Transverse colon (tissue), 4 donors: ENCODE data around the gene KAZN. TPM values are rescaled to one million over a fixed set of nuclear protein-coding genes. Genes with fewer than 3 reads are reported as not detected.

Source experiments
- DNase-seq: peaks from one replicate; pipeline ENCODE4 v3.0.0-alpha.2; 2019
- H3K27ac ChIP-seq, 4 donors: fragments of 200-600 bp; sonication (generic); 2 replicates each; pipeline ENCODE4 v1.5.1; 2016 to 2018; ENCODE audit warnings: inconsistent platforms in 4 of 4
- H3K27me3 ChIP-seq: fragments of 200-600 bp; sonication (generic); 2 replicates; pipeline ENCODE4 v1.5.1; 2017; ENCODE audit warnings: inconsistent platforms
- H3K36me3 ChIP-seq, 4 donors: fragments of 200-600 bp; sonication (generic); 2 replicates each; pipeline ENCODE4 v1.5.1; 2017 to 2019; ENCODE audit warnings: inconsistent platforms in 4 of 4
- H3K4me1 ChIP-seq, 4 donors: fragments of 200-600 bp; sonication (generic); 2 replicates each; pipeline ENCODE4 v1.5.1; 2017 to 2020; ENCODE audit warnings: inconsistent platforms in 4 of 4
- H3K4me3 ChIP-seq, 4 donors: fragments of 200-600 bp; sonication (generic); 1 replicate in 1 of 4; 2 replicates in 3 of 4; pipeline versions ENCODE4 v1.5.1 to v1.6.1; 2017 to 2019; ENCODE audit warnings: inconsistent platforms in 4 of 4
- H3K9me3 ChIP-seq, 2 donors: fragments of 200-600 bp; sonication (generic); 2 replicates each; pipeline ENCODE4 v1.5.1; 2017 to 2019; ENCODE audit warnings: inconsistent platforms in 2 of 2
- CTCF ChIP-seq, 5 experiments: fragments of 200-600 bp in 3 of 5; fragments of 450-650 bp in 2 of 5; sonication (generic) in 3 of 5; IDR thresholded peaks; 1 replicate in 2 of 5; 2 replicates in 3 of 5; pipeline ENCODE4 v1.5.1; 2016 to 2017; ENCODE audit warnings: antibody characterized with exemption in 5 of 5, inconsistent platforms in 3 of 5, mild to moderate bottlenecking in 2 of 5, moderate library complexity in 1 of 5
- EP300 ChIP-seq: sonication (generic); formaldehyde crosslinking; IDR thresholded peaks from one replicate; pipeline ENCODE4 v1.6.1; 2017; ENCODE audit warnings: antibody characterized with exemption, low read depth
- POLR2A ChIP-seq: fragments of 450-650 bp; IDR thresholded peaks from one replicate; pipeline ENCODE4 v1.6.1; 2016; ENCODE audit warnings: antibody characterized with exemption, mild to moderate bottlenecking, moderate library complexity
- POLR2AphosphoS5 ChIP-seq, 3 donors: sonication (generic); formaldehyde crosslinking; IDR thresholded peaks; one replicate each; pipeline ENCODE4 v1.6.1; 2016; ENCODE audit warnings: antibody characterized with exemption in 3 of 3
- WGBS, 2 donors: methylation state at CpG; one replicate each; pipeline ENCODE4 v1.1.5; 2018; ENCODE audit warnings: low coverage in 1 of 2; 5-methylcytosine and 5-hydroxymethylcytosine counted together
- in situ Hi-C, 4 donors: fragments of 200-750 bp; cut with MboI; loops; one replicate each; pipeline versions ENCODE4 v1.15.0 to v1.15.1; 2017; ENCODE audit warnings: low sequenced_read_pairs in 3 of 4, low pct_ligation_motif_present in 1 of 4, low pct_unique_long_range_greater_than_20kb in 1 of 4
- intact Hi-C: fragments of 100-400 bp; cut with DNase I; formaldehyde crosslinking; loops from one replicate; pipeline ENCODE4 v1.15.1; 2023; ENCODE audit warnings: low total_unique reads
- total RNA-seq, 4 donors: library from RNA; depleted of rRNA; stranded (reverse); fragments of >200 nt; gene quantifications; one replicate each; pipeline ENCODE4 v1.1.0, GENCODE V29; 2016

The KAZN gene
- total RNA-seq, 4 donors from 2014 or later = 12.0 to 17.1 (median 16.2) TPM

- intact Hi-C loops = no loop called here
- Histone ChIP-seq H3K27ac (no peak overlapping the region), H3K27me3 (no peaks in the 10 kb centered on the region), H3K36me3 (no peaks in the 10 kb centered on the region), H3K4me1 (peaks cover 0 to 5% (median 0%) of the 10 kb centered on the region in 4 donors), H3K4me3 (no peak overlapping the region), H3K9me3 (no peaks in the 10 kb centered on the region)
- TF ChIP-seq POLR2AphosphoS5 (IDR thresholded peaks at IDR 0.05) (no peak), CTCF (IDR thresholded peaks at IDR 0.05) (no peak), POLR2A (no peak), EP300 (no peak)
- no peak for DNase-seq
- in situ Hi-C loops = no loop called here
- WGBS, 2 donors = 60 to 88% methylated on average over 2 to 4 of the region's 4 CpGs
Measured at GRCh38 chr1:15018767-15019166, 420.3 kb downstream of the KAZN start.

- intact Hi-C loops (loop anchor here (10.0 kb wide), 1 partner anchor 106 kb away; no protein-coding TSS in a partner anchor), in situ Hi-C loops (loop anchor here in 2 of 4 donors (10.0 kb wide), 2 partner anchors 96 to 106 kb away; no protein-coding TSS in a partner anchor)
- Histone ChIP-seq H3K27ac (no peak overlapping the region), H3K36me3 (no peaks in the 10 kb centered on the region), H3K9me3 (no peaks in the 10 kb centered on the region), H3K4me1 (peaks cover 0 to 14% (median 0%) of the 10 kb centered on the region in 4 donors), H3K27me3 (no peaks in the 10 kb centered on the region), H3K4me3 (no peak overlapping the region)
- WGBS, 2 donors = 64% methylated on average over 6 to 18 of the region's 18 CpGs
- TF ChIP-seq POLR2AphosphoS5 (IDR thresholded peaks at IDR 0.05) (no peak), CTCF (IDR thresholded peaks at IDR 0.05) (no peak), EP300 (no peak), POLR2A (no peak)
- DNase-seq = no peak
Measured at GRCh38 chr1:15020943-15021745, 422.7 kb downstream of the KAZN start.

GRCh38 chr1:15022048-15022447 is 423.6 kb downstream of the KAZN start:
- H3K4me1 ChIP-seq = peaks cover 0 to 16% (median 0%) of the 10 kb centered on the region in 4 donors
- H3K27me3 ChIP-seq = no peaks in the 10 kb centered on the region
- no peak overlapping the region for H3K4me3 ChIP-seq
- TF ChIP-seq POLR2A (no peak), POLR2AphosphoS5 (IDR thresholded peaks at IDR 0.05) (no peak), CTCF (IDR thresholded peaks at IDR 0.05) (no peak), EP300 (no peak)
- no peaks in the 10 kb centered on the region for H3K9me3 ChIP-seq
- no peaks in the 10 kb centered on the region for H3K36me3 ChIP-seq
- DNase-seq = no peak
- no peak overlapping the region for H3K27ac ChIP-seq
- in situ Hi-C loops (loop anchor here in 2 of 4 donors (10.0 kb wide), 2 partner anchors 97 to 107 kb away; no protein-coding TSS in a partner anchor), intact Hi-C loops (loop anchor here (10.0 kb wide), 1 partner anchor 107 kb away; no protein-coding TSS in a partner anchor)
- 86% methylated on average over 10 of the region's 10 CpGs; no CpG with 5 or more reads in 1 of the 2 donors for WGBS, 2 donors

GRCh38 chr1:15023205-15023604 is 424.7 kb downstream of the KAZN start:
- Histone ChIP-seq H3K27ac (no peak overlapping the region), H3K4me1 (peaks cover 0 to 16% (median 0%) of the 10 kb centered on the region in 4 donors), H3K9me3 (no peaks in the 10 kb centered on the region), H3K4me3 (no peak overlapping the region), H3K36me3 (no peaks in the 10 kb centered on the region), H3K27me3 (no peaks in the 10 kb centered on the region)
- no peak for DNase-seq
- in situ Hi-C loops (loop anchor here in 2 of 4 donors (10.0 kb wide), 2 partner anchors 98 to 108 kb away; no protein-coding TSS in a partner anchor), intact Hi-C loops (loop anchor here (10.0 kb wide), 1 partner anchor 108 kb away; no protein-coding TSS in a partner anchor)
- 65 to 73% methylated on average over 4 to 5 of the region's 5 CpGs for WGBS, 2 donors
- no peak for TF ChIP-seq CTCF (IDR thresholded peaks at IDR 0.05)
- TF ChIP-seq EP300 = no peak
- TF ChIP-seq POLR2A = no peak
- no peak for TF ChIP-seq POLR2AphosphoS5 (IDR thresholded peaks at IDR 0.05)
